ENCODE results near the gene PNPLA7. TPM values are rescaled to one million over a fixed set of nuclear protein-coding genes. Genes with fewer than 3 reads are reported as not detected.

PNPLA7 gene
- total RNA-seq, 4 donors from 2014 or later: 13.0 to 34.3 (median 29.2) TPM

DNA sequence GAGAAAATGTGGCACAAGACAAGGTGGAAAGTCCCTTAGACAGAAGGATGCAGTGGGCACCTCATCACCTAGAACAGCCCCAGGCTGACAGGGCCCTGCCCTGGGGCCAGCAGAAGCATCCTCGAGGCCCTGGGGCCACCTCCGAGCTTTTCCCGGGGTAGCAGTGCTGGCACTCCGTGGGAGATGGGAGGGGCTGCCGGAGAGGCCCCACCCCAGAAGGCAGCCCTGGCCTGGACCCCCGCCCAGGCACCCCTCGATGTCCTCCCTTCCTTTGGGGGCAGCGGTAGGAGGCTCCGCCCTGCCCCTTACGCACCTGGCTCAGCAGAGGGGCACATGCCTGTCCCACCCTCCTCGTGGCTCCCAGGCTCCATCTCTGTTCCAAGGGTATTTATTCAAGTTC lies 73.3 kb downstream of the PNPLA7 start:
- TF ChIP-seq, protein P1, sequence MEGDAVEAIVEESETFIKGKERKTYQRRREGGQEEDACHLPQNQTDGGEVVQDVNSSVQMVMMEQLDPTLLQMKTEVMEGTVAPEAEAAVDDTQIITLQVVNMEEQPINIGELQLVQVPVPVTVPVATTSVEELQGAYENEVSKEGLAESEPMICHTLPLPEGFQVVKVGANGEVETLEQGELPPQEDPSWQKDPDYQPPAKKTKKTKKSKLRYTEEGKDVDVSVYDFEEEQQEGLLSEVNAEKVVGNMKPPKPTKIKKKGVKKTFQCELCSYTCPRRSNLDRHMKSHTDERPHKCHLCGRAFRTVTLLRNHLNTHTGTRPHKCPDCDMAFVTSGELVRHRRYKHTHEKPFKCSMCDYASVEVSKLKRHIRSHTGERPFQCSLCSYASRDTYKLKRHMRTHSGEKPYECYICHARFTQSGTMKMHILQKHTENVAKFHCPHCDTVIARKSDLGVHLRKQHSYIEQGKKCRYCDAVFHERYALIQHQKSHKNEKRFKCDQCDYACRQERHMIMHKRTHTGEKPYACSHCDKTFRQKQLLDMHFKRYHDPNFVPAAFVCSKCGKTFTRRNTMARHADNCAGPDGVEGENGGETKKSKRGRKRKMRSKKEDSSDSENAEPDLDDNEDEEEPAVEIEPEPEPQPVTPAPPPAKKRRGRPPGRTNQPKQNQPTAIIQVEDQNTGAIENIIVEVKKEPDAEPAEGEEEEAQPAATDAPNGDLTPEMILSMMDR (IDR thresholded peaks at IDR 0.05; ENCODE audit: low read depth): no peak

DNA sequence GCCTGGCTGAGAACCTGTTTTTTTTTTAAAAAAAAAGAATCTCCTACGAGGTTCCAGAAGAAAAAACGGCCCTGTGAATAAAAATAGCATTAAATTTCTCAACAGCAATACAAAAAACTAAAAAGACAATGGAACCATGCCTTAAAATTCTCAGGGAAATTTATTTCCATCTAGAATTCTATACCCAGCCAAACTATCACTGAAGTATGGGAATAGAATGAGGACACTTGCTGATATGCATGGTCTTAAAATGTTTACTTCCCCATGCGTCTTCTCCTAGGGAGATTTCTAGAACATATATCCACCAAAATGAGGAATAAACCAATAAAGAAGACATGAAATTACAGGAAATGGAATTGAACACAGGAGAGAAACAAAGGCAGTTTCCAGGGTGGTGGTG lies 74.5 kb downstream of the PNPLA7 start:
- TF ChIP-seq, protein P1 (IDR thresholded peaks at IDR 0.05; ENCODE audit: low read depth): no peak

DNA sequence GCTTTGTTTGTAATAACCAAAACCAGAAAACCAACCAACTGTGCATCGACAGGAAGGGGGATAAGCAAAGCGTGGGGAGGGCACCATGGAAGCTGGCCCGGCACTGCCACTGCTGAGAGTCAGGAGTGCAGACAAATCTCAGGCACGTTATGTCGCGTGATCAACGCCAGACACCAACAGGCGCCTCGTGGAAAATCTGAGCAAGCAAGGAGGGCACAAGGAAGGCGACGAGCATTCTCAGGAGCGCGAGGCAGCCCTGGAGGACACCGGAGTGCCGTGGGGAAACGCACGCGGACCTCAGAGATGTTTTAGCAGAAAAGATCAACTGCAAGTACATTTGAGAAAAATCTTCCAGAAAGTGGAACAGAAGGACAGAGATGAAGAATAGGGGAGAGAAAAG lies 75.9 kb downstream of the PNPLA7 start:
- TF ChIP-seq, protein P1 (IDR thresholded peaks at IDR 0.05; ENCODE audit: low read depth): no peak

DNA sequence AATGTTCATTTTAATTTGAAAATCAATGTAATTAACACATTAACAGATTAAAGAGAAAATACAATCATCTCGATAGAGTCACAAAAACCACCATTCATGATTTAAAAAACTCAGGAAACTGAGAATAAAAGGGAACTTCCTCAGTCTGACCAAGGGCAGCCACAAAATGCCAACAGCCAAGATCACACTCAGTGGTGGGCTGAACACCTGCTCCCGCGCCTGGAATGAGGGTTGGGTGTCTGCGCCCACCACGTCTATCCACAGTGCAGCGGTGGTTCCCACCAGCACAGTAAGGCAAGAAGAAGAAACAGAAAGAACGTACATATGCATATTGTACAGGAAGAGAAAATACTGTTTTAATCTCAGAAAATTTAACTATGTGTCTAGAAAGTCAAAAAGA lies 79.4 kb downstream of the PNPLA7 start:
- TF ChIP-seq, protein P1 (IDR thresholded peaks at IDR 0.05; ENCODE audit: low read depth): no peak

DNA sequence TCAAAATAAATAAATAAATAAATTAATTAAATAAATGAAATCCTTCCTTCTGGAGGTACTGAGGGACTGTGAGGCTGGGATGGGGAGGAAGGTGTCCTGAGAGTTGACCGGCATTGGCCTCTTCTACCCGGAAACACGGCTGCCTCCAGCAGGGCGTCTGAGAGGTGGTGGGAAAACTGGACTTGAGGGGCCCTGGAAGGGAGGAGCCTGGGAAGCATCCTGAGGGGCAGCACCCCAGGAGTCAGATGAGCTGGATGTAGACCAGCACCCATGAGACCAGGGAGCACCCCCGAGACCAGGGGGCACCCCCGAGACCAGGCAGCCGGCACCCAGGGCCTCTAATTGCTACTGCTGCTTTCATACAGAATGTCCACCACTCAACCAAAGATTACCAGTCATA lies 82.3 kb downstream of the PNPLA7 start:
- TF ChIP-seq, protein P1 (IDR thresholded peaks at IDR 0.05; ENCODE audit: low read depth): no peak

DNA sequence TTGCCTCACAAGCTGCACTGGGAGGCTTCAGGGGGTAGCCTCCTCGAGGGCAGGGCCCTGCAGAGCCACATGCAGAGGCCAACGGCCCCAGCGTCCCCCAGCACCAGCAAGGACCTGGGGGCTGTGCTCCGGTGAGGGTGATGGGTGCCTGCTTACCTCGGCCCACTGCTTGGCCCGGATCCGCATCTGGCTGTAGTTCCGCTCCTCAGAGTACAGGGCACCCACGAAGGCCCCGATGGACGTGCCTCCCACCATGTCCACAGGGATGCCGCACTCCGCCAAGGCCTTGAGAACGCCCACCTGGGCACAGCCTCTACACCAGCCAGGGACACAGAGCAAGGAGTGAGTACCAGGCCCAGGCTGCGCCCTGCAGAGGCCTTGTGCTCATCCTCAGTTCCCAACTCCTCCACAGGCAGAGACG lies 83.0 kb downstream of the PNPLA7 start:
- TF ChIP-seq, protein P1 (IDR thresholded peaks at IDR 0.05; ENCODE audit: low read depth): no peak

DNA sequence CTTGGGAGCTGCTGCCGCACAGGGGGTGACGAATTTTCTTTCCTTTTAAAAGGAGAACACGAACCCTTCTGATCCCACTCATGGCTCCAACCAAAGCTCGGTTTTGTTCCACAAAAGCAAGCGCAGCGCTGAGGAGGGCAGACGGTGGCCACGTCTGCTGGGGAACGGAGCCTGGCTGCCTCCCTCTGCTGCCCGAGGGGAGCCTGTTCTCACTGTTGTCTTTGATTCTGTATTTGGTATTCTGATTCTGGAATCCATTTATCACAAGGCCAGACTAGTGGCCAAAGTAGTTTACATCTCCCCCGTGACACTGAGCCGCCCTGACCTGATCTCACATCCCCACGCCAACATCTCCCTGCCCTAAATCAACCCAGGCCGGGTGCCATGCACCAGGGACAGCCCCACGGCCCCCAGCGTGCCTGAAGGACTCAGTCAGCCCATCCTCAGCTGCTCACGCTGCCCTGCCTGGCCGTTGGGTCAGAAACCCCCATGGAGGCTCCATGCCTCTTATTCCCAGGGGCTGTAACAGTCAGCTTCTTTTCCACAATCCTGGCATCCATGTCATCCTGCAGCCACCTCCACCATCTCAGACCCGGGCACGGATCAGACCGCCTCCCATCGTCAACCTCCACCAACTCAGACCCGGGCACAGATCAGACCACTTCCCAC lies 84.3 kb downstream of the PNPLA7 start:
- TF ChIP-seq, protein P1 (IDR thresholded peaks at IDR 0.05; ENCODE audit: low read depth): no peak
